Gastrocnemius medialis (tissue), 4 donors: ENCODE measurements around the gene ZC3H12C. TPM values are rescaled to one million over a fixed set of nuclear protein-coding genes. Genes with fewer than 3 reads are reported as not detected.
"Not testable (repeated sequence)": the region's sequence is repeated elsewhere in the genome, so short reads cannot be mapped to it uniquely, and the experiment has no call there.

Experiments
- ATAC-seq, 2 donors: fragments of 150-250 bp; one replicate each; pipeline ENCODE4 v1.9.1; 2016
- DNase-seq, 2 donors: peaks; one replicate each; pipeline ENCODE4 v3.0.0-alpha.2; 2019
- H3K27ac ChIP-seq, 4 donors: fragments of 200-600 bp; sonication (generic); 1 replicate in 1 of 4; 2 replicates in 3 of 4; pipeline ENCODE4 v1.5.1; 2016 to 2018; ENCODE audit warnings: mild to moderate bottlenecking in 2 of 4, moderate library complexity in 1 of 4
- H3K27me3 ChIP-seq, 3 donors: fragments of 200-600 bp; sonication (generic) in 2 of 3; 1 replicate in 1 of 3; 2 replicates in 2 of 3; pipeline versions ENCODE4 v1.5.1 to v1.6.0; 2016 to 2019; ENCODE audit warnings: mild to moderate bottlenecking in 1 of 3, moderate library complexity in 1 of 3
- H3K36me3 ChIP-seq, 2 donors: fragments of 200-600 bp; sonication (generic) in 1 of 2; one replicate each; pipeline ENCODE4 v1.5.1; 2017 to 2018
- H3K4me1 ChIP-seq, 2 donors: fragments of 200-600 bp; sonication (generic) in 1 of 2; one replicate each; pipeline ENCODE4 v1.5.1; 2016 to 2017; ENCODE audit warnings: mild to moderate bottlenecking in 2 of 2
- H3K4me3 ChIP-seq, 4 donors: fragments of 200-600 bp; sonication (generic) in 3 of 4; 1 replicate in 1 of 4; 2 replicates in 3 of 4; pipeline ENCODE4 v1.5.1; 2016 to 2019; ENCODE audit warnings: mild to moderate bottlenecking in 2 of 4
- H3K9me3 ChIP-seq, 3 donors: fragments of 200-600 bp; sonication (generic) in 2 of 3; 1 replicate in 1 of 3; 2 replicates in 2 of 3; pipeline ENCODE4 v1.5.1; 2016 to 2019
- CTCF ChIP-seq, 5 experiments: fragments of 450-650 bp in 3 of 5; fragments of 200-600 bp in 2 of 5; sonication (generic) in 2 of 5; IDR thresholded peaks in 4 of 5; conservative IDR thresholded peaks in 1 of 5; 1 replicate in 4 of 5; 2 replicates in 1 of 5; pipeline ENCODE4 v1.5.1; 2016 to 2019; ENCODE audit warnings: antibody characterized with exemption in 5 of 5, mild to moderate bottlenecking in 3 of 5, moderate library complexity in 3 of 5
- POLR2A ChIP-seq, 2 donors: fragments of 450-650 bp; IDR thresholded peaks; one replicate each; pipeline ENCODE4 v1.6.1; 2017; ENCODE audit warnings: antibody characterized with exemption in 2 of 2, mild to moderate bottlenecking in 2 of 2, moderate library complexity in 2 of 2
- in situ Hi-C, 4 donors: fragments of 200-750 bp; cut with MboI; loops; one replicate each; pipeline versions ENCODE4 v1.15.0 to v1.8.0; 2017; ENCODE audit warnings: low sequenced_read_pairs in 4 of 4
- intact Hi-C: fragments of 100-400 bp; cut with DNase I; formaldehyde crosslinking; loops from one replicate; pipeline ENCODE4 v1.15.1; 2023; ENCODE audit warnings: low total_unique reads
- total RNA-seq, 4 donors: library from RNA; depleted of rRNA; stranded (reverse); fragments of >200 nt; gene quantifications; one replicate each; pipeline versions ENCODE4 v1.1.0 to v1.2.3, GENCODE V29; 2016

ZC3H12C gene
- total RNA-seq, 4 donors from 2014 or later: 20.9 to 41.1 (median 30.9) TPM

DNA sequence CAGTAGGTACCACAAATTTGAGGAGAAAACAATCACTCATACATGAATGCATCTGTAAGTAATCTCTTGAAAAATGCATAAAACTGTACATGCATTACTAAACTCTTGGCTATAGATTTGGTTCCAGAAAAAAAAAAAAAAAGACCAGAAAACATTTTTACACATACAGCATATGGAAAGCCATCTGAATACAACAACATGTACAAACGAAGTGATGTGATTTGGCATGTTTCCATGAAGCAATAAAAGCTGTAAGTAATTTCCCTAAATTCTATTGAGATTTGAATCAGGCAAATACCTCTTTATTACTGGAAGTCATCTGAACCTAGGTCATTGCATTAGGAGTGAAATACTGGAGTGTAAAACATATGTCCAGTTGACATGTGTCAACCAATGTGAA, 31.9 kb upstream of the ZC3H12C start:
- ATAC-seq (no peak), DNase-seq (no peak)
- H3K9me3 ChIP-seq: no peaks in the 10 kb centered on the region
- TF ChIP-seq CTCF (IDR thresholded peaks at IDR 0.05 in 4 of 5, conservative IDR thresholded peaks at IDR 0.05 in 1 of 5) (no peak), POLR2A (IDR thresholded peaks at IDR 0.05) (no peak)
- H3K27me3 ChIP-seq: no peaks in the 10 kb centered on the region
- H3K4me3 ChIP-seq: no peak overlapping the region
- in situ Hi-C loops (no loop called here), intact Hi-C loops (no loop called here)
- no peak overlapping the region for H3K27ac ChIP-seq
- H3K4me1 ChIP-seq: no peaks in the 10 kb centered on the region
- H3K36me3 ChIP-seq: no peaks in the 10 kb centered on the region

DNA sequence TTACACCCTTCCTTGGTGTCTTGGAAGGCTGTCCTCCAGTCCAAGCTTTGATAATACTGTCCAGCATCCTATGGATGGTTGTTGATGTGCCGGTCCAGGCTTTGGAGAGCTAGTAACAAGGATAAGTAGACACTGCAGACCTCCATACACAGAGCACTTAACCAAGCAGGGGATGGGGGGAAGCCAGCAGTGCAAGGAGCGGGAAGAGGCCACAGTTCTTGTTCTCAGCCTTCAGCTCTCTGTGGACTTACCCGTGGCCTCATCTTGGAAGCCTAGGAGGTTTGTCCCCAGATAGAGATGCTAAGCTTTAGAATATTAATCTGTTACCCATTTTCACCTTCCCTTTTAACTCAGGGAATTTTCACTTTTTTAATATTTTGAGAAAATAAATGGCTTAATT, 30.9 kb upstream of the ZC3H12C start:
- no peak for TF ChIP-seq POLR2A (IDR thresholded peaks at IDR 0.05)
- TF ChIP-seq CTCF (IDR thresholded peaks at IDR 0.05 in 4 of 5, conservative IDR thresholded peaks at IDR 0.05 in 1 of 5): no peak
- in situ Hi-C loops (no loop called here), intact Hi-C loops (no loop called here)
- no peak for DNase-seq
- Histone ChIP-seq H3K4me3 (no peak overlapping the region), H3K4me1 (no peaks in the 10 kb centered on the region), H3K9me3 (no peaks in the 10 kb centered on the region), H3K36me3 (no peaks in the 10 kb centered on the region), H3K27ac (no peak overlapping the region), H3K27me3 (no peaks in the 10 kb centered on the region)
- no peak for ATAC-seq

- Histone ChIP-seq H3K9me3 (no peaks in the 10 kb centered on the region), H3K4me3 (no peak overlapping the region), H3K27me3 (no peaks in the 10 kb centered on the region), H3K4me1 (peaks cover 21% of the 10 kb centered on the region in 2 donors), H3K27ac (no peak overlapping the region), H3K36me3 (no peaks in the 10 kb centered on the region)
- no peak for TF ChIP-seq CTCF (IDR thresholded peaks at IDR 0.05 in 4 of 5, conservative IDR thresholded peaks at IDR 0.05 in 1 of 5)
- TF ChIP-seq POLR2A (IDR thresholded peaks at IDR 0.05): no peak
- ATAC-seq (no peak), DNase-seq (no peak)
- in situ Hi-C loops (no loop called here), intact Hi-C loops (loop anchor here (5.0 kb wide), 1 partner anchor 63 kb away; no protein-coding TSS in a partner anchor)
Observed at GRCh38 chr11:110065189-110065588, 28.0 kb upstream of the ZC3H12C start.

GRCh38 chr11:110068001-110068400, 25.2 kb upstream of the ZC3H12C start:
- in situ Hi-C loops, ATAC-seq: not testable (repeated sequence)
- intact Hi-C loops: loop anchor here (5.0 kb wide), 1 partner anchor 66 kb away; no protein-coding TSS in a partner anchor

GRCh38 chr11:110069158-110069737, 23.9 kb upstream of the ZC3H12C start:
- peak; percentile 94 to 97 for ATAC-seq
- TF ChIP-seq CTCF (IDR thresholded peaks at IDR 0.05 in 4 of 5, conservative IDR thresholded peaks at IDR 0.05 in 1 of 5) (no peak), POLR2A (IDR thresholded peaks at IDR 0.05) (peak in 1 of 2 donors; percentile 31)
- in situ Hi-C loops: no loop called here
- no peaks in the 10 kb centered on the region for H3K36me3 ChIP-seq
- intact Hi-C loops: loop anchor here (1.0 to 5.0 kb wide), 2 partner anchors 23 to 67 kb away; no protein-coding TSS in a partner anchor
- peak overlapping the region in 2 of 4 donors; percentile 7 to 9 for H3K4me3 ChIP-seq
- H3K27ac ChIP-seq: peak overlapping the region; percentile 64 to 85 (median 78)
- no peaks in the 10 kb centered on the region for H3K9me3 ChIP-seq
- peaks cover 21% of the 10 kb centered on the region in 2 donors for H3K4me1 ChIP-seq
- no peaks in the 10 kb centered on the region for H3K27me3 ChIP-seq
- DNase-seq: peak; percentile 70 to 91

More at GRCh38 chr11:110068001-110068400, 25.2 kb upstream of the ZC3H12C start:
- not testable (repeated sequence) for H3K9me3 ChIP-seq, H3K4me3 ChIP-seq, DNase-seq, H3K27me3 ChIP-seq, H3K36me3 ChIP-seq
- peaks cover 21% of the 10 kb centered on the region in 2 donors for H3K4me1 ChIP-seq
- H3K27ac ChIP-seq: peak overlapping the region; percentile 64 to 85 (median 78)
